ENCODE data around the gene FBXO22. TPM values are rescaled to one million over a fixed set of nuclear protein-coding genes. Genes with fewer than 3 reads are reported as not detected.
"Not testable (repeated sequence)": the region's sequence is repeated elsewhere in the genome, so short reads cannot be mapped to it uniquely, and the experiment has no call there.

Gene FBXO22
- total RNA-seq, 2 experiments from 2014 or later, result 66.7 to 67.4 TPM

GRCh38 chr15:75872403-75872990 lies 31.2 kb upstream of the FBXO22 start:
- H3K4me1 Mint-ChIP-seq (ENCODE audit: low read depth), result peaks cover 9% of the 10 kb centered on the region
- peaks cover 20% of the 10 kb centered on the region for H3K36me3 Mint-ChIP-seq
- H3K27ac Mint-ChIP-seq, result no peak overlapping the region
- ChIA-PET POLR2A (no interaction called here), CTCF (no interaction called here)
- DNase-seq, result no peak
- intact Hi-C loops (cut with micrococcal nuclease), result no loop called here
- no peaks in the 10 kb centered on the region for H3K9me3 Mint-ChIP-seq
- no peak overlapping the region for H3K4me3 Mint-ChIP-seq
- no peaks in the 10 kb centered on the region for H3K27me3 Mint-ChIP-seq

- Mint-ChIP-seq H3K9me3 (no peaks in the 10 kb centered on the region), H3K27ac (no peak overlapping the region), H3K27me3 (no peaks in the 10 kb centered on the region), H3K4me1 (ENCODE audit: low read depth) (peaks cover 4% of the 10 kb centered on the region), H3K36me3 (peaks cover 11% of the 10 kb centered on the region), H3K4me3 (no peak overlapping the region)
- POLR2A ChIA-PET, result no interaction called here
- intact Hi-C loops (cut with micrococcal nuclease), result no loop called here
- CTCF ChIA-PET, result no interaction called here
- DNase-seq, result no peak
These were observed 19.6 kb upstream of the FBXO22 start for GRCh38 chr15:75884041-75884440.

DNA sequence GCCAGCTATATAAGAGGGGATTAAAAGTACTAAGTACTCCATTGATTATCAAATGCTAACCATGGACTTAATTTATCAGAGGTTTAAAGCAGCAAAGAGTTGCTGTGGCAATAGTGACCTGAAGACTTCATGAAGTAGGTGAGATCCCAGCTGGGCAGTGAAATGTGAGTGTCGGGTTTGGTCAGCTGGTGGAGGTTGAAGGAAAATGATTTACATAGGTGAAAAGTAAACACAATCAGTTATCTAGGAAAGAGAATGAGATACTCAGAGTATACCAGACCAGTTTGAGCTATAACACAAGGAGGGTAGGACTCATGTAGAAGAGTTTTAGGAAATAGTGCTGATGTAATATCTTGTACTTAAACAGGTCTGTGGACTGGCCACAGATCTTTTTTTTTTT lies 16.5 kb upstream of the FBXO22 start:
- Mint-ChIP-seq H3K36me3 (peaks cover 4% of the 10 kb centered on the region), H3K9me3 (no peaks in the 10 kb centered on the region), H3K27ac (no peak overlapping the region), H3K27me3 (no peaks in the 10 kb centered on the region), H3K4me3 (no peak overlapping the region), H3K4me1 (ENCODE audit: low read depth) (peaks cover 16% of the 10 kb centered on the region)
- intact Hi-C loops (cut with micrococcal nuclease), result no loop called here
- ChIA-PET CTCF (no interaction called here), POLR2A (no interaction called here)
- no peak for DNase-seq

DNA sequence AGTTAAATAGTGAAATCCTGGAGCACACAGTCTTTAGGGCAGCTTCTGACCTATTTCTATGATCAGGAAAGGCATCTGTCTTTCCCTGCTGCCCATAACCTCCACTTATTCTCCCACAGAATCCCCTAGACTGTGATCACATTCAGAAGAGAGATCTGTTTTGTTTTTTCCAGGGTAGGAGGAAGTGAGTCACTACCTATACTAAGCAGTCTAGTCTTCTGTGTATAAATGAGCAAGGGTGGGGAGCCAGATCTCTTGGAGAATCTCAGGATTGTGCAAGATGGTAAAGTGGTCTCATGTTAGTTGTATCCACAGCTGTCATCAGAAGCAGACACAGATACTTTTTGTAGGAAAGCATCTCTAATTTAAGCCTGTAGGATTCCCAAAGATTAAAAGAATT lies 11.8 kb upstream of the FBXO22 start:
- DNase-seq, result no peak

DNA sequence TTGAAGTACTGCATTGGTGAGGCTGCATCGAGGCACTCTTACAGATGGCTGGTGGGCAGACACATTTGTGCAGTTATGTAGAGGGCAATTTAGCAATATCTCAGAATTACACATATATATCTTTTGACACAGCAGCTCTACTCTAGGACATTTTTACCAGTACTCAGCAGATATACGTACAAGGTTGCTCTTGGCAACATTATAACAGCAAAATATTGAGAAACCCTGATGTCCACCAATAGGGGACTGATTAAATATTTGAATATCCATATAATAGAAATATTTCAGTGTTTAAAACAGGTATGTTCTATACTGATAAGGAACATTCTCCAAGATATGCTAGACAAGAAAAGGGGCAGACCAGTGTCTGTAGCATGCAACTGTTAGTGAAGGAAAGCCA lies 7.9 kb upstream of the FBXO22 start:
- H3K4me1 Mint-ChIP-seq (ENCODE audit: low read depth), result peaks cover 14% of the 10 kb centered on the region
- DNase-seq, result no peak
- peaks cover 2% of the 10 kb centered on the region for H3K36me3 Mint-ChIP-seq
- H3K27me3 Mint-ChIP-seq, result no peaks in the 10 kb centered on the region
- no peak overlapping the region for H3K27ac Mint-ChIP-seq
- no peak overlapping the region for H3K4me3 Mint-ChIP-seq
- ChIA-PET CTCF (no interaction called here), POLR2A (interaction anchor here (0.6 kb wide), 1 partner anchor 100 kb away, joined by 3 read pairs; no protein-coding TSS in a partner anchor)
- intact Hi-C loops (cut with micrococcal nuclease), result no loop called here
- H3K9me3 Mint-ChIP-seq, result no peaks in the 10 kb centered on the region

More for the DNA sequence above, 11.8 kb upstream of the FBXO22 start:
- no peak overlapping the region for H3K4me3 Mint-ChIP-seq
- H3K27ac Mint-ChIP-seq, result peak overlapping the region; percentile 50
- ChIA-PET CTCF (no interaction called here), POLR2A (no interaction called here)
- no peaks in the 10 kb centered on the region for H3K9me3 Mint-ChIP-seq
- H3K27me3 Mint-ChIP-seq, result no peaks in the 10 kb centered on the region
- H3K4me1 Mint-ChIP-seq (ENCODE audit: low read depth), result peaks cover 15% of the 10 kb centered on the region
- intact Hi-C loops (cut with micrococcal nuclease), result no loop called here
- no peaks in the 10 kb centered on the region for H3K36me3 Mint-ChIP-seq

DNA sequence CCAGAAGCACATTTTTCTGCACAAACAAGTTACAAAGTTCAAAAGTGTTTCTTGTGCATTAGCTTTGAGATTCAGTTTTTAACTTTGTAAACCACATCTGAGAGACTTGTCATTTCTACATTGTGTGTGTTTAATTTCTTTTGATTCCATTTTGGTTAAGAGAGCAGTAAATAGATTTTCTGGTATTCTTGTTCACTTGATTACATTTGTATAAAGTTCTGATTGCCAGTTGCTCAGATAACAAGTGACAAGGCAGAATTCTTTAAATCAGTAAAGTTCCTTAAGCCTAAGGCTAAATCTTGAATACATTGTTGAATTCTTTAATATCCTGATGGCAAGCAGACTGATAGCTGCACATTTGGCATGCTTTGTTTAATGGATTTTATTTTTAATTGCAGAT lies 3.1 kb upstream of the FBXO22 start:
- no peaks in the 10 kb centered on the region for H3K9me3 Mint-ChIP-seq
- H3K4me3 Mint-ChIP-seq, result no peak overlapping the region
- H3K27me3 Mint-ChIP-seq, result no peaks in the 10 kb centered on the region
- no peak overlapping the region for H3K27ac Mint-ChIP-seq
- peaks cover 31% of the 10 kb centered on the region for H3K4me1 Mint-ChIP-seq (ENCODE audit: low read depth)
- ChIA-PET POLR2A (no interaction called here), CTCF (no interaction called here)
- no peak for DNase-seq
- peaks cover 16% of the 10 kb centered on the region for H3K36me3 Mint-ChIP-seq
- intact Hi-C loops (cut with micrococcal nuclease), result loop anchor here (10.0 kb wide), 1 partner anchor 176 kb away; a partner anchor contains a TSS

DNA sequence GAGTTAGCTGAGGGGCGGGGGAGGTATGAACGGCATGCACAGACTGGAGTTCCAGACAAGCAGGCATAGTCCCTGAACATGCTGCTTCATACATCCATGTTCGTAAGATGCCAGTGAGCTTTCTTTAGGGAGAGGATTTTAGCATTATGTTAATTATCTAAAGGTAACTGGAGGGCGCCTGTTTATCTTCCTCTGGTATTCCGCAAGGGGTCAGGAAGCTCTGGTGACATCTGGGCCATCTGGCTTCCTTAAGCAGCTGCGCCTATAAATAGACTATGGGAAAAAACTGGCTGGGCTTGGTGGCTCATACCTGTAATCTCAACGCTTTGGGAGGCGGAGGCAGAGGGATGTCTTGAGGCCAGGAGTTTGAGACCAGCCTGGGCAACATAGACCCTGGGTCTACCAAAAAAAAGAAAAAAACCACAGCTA lies 1.5 kb upstream of the FBXO22 start:
- Mint-ChIP-seq H3K36me3 (peaks cover 16% of the 10 kb centered on the region), H3K27ac (no peak overlapping the region), H3K4me1 (ENCODE audit: low read depth) (peaks cover 37% of the 10 kb centered on the region), H3K27me3 (no peaks in the 10 kb centered on the region), H3K4me3 (peak overlapping the region; percentile 54), H3K9me3 (no peaks in the 10 kb centered on the region)
- ChIA-PET POLR2A (no interaction called here), CTCF (interaction anchor here (0.6 to 1.0 kb wide), 2 partner anchors 61 to 481 kb away, joined by 3 read pairs; no protein-coding TSS in a partner anchor)
- no peak for DNase-seq
- intact Hi-C loops (cut with micrococcal nuclease), result loop anchor here (10.0 kb wide), 1 partner anchor 177 kb away; a partner anchor contains a TSS

- H3K36me3 Mint-ChIP-seq, result peaks cover 28% of the 10 kb centered on the region
- H3K9me3 Mint-ChIP-seq, result no peaks in the 10 kb centered on the region
- H3K27me3 Mint-ChIP-seq, result no peaks in the 10 kb centered on the region
- intact Hi-C loops (cut with micrococcal nuclease), result loop anchor here (10.0 kb wide), 1 partner anchor 180 kb away; a partner anchor contains a TSS
- POLR2A ChIA-PET, result no interaction called here
- DNase-seq, result no peak
- CTCF ChIA-PET, result no interaction called here
- no peak overlapping the region for H3K27ac Mint-ChIP-seq
- H3K4me1 Mint-ChIP-seq (ENCODE audit: low read depth), result peaks cover 53% of the 10 kb centered on the region
- peak overlapping the region; percentile 100 for H3K4me3 Mint-ChIP-seq
These were observed 1.6 kb downstream of the FBXO22 start for GRCh38 chr15:75905231-75905630.

GRCh38 chr15:75910355-75910754 lies 6.7 kb downstream of the FBXO22 start:
- CTCF ChIA-PET; H3K27ac Mint-ChIP-seq; H3K27me3 Mint-ChIP-seq; DNase-seq; H3K9me3 Mint-ChIP-seq; H3K4me3 Mint-ChIP-seq; intact Hi-C loops (cut with micrococcal nuclease): not testable (repeated sequence)
- POLR2A ChIA-PET, result interaction anchor here (1.1 kb wide), 1 partner anchor 11 kb away, joined by 4 read pairs; no protein-coding TSS in a partner anchor
- Mint-ChIP-seq H3K4me1 (ENCODE audit: low read depth) (peaks cover 41% of the 10 kb centered on the region), H3K36me3 (peaks cover 59% of the 10 kb centered on the region)

GRCh38 chr15:75916978-75917377 lies 13.3 kb downstream of the FBXO22 start:
- H3K27me3 Mint-ChIP-seq, result no peaks in the 10 kb centered on the region
- peaks cover under 1% of the 10 kb centered on the region for H3K4me1 Mint-ChIP-seq (ENCODE audit: low read depth)
- ChIA-PET POLR2A (no interaction called here), CTCF (no interaction called here)
- intact Hi-C loops (cut with micrococcal nuclease), result no loop called here
- no peak for DNase-seq
- no peak overlapping the region for H3K27ac Mint-ChIP-seq
- H3K36me3 Mint-ChIP-seq, result peaks cover 42% of the 10 kb centered on the region
- H3K4me3 Mint-ChIP-seq, result no peak overlapping the region
- no peaks in the 10 kb centered on the region for H3K9me3 Mint-ChIP-seq

DNA sequence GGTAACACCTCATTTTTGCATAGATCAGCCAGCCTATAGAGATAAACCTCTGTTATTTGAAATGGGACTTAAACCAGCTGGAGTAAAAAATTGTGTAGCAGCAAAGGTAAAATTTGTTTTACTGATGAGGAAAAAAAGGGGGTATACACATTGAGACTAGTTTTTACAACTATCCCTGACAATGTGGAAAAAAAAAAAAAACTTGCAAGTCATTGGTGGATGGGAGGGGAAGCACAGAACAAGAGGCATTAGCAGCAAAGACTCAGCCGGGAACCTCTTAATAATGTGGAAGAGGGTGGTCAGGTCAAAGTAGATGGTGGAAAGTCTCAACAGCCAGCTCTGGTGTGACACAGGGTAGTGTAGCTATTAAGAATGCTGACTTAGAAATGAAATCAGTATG lies 14.5 kb downstream of the FBXO22 start:
- Mint-ChIP-seq H3K4me1 (ENCODE audit: low read depth) (peaks cover 8% of the 10 kb centered on the region), H3K27ac (no peak overlapping the region), H3K36me3 (peaks cover 37% of the 10 kb centered on the region), H3K4me3 (no peak overlapping the region), H3K27me3 (no peaks in the 10 kb centered on the region), H3K9me3 (no peaks in the 10 kb centered on the region)
- ChIA-PET CTCF (no interaction called here), POLR2A (interaction anchor here (0.8 kb wide), 1 partner anchor 212 kb away, joined by 3 read pairs; no protein-coding TSS in a partner anchor)
- intact Hi-C loops (cut with micrococcal nuclease), result no loop called here
- no peak for DNase-seq

- peaks cover 14% of the 10 kb centered on the region for H3K4me1 Mint-ChIP-seq (ENCODE audit: low read depth)
- no peaks in the 10 kb centered on the region for H3K9me3 Mint-ChIP-seq
- H3K36me3 Mint-ChIP-seq, result peaks cover 29% of the 10 kb centered on the region
- H3K27me3 Mint-ChIP-seq, result no peaks in the 10 kb centered on the region
- no peak overlapping the region for H3K4me3 Mint-ChIP-seq
- CTCF ChIA-PET, result interaction anchor here (0.7 to 2.8 kb wide), 3 partner anchors 110 to 187 kb away, joined by 3 to 10 read pairs (median 4); no protein-coding TSS in a partner anchor
- POLR2A ChIA-PET, result no interaction called here
- H3K27ac Mint-ChIP-seq, result no peak overlapping the region
- intact Hi-C loops (cut with micrococcal nuclease), result no loop called here
- no peak for DNase-seq
These were observed 16.4 kb downstream of the FBXO22 start for GRCh38 chr15:75920079-75920478.

Data from activated CD4-positive, alpha-beta memory T cell treated with anti-CD3 and anti-CD28 coated beads for 36 hours (primary cell).